ENCODE data around the gene PDE4D. TPM values are rescaled to one million over a fixed set of nuclear protein-coding genes. Genes with fewer than 3 reads are reported as not detected.
A peak's percentile ranks its signal among the peaks of the same experiment; 100 is the strongest.

The PDE4D gene
- total and polyA plus RNA-seq, 2 of the 4 experiments (the other 2 are of a cell fraction): 1.4 to 7.9 TPM

GRCh38 chr5:59678943-59679342 is 214.6 kb downstream of the PDE4D start:
- no peaks in the 10 kb centered on the region for H3K9me3 ChIP-seq (ENCODE audit: control insufficient read depth, insufficient read depth, low read length)
- H2AK5ac ChIP-seq (ENCODE audit: low read depth, low read length): no peak overlapping the region
- intact Hi-C loops (cut with micrococcal nuclease): no loop called here
- ChIA-PET CTCF (interaction anchor here (0.6 kb wide), 1 partner anchor 787 kb away, joined by 3 read pairs; no protein-coding TSS in a partner anchor), POLR2A (ENCODE audit: unreplicated experiment) (no interaction called here)
- no peak overlapping the region for H2BK120ac ChIP-seq (ENCODE audit: low read depth, low read length)
- H3K4me1 ChIP-seq (ENCODE audit: control insufficient read depth, insufficient read depth, low read length): no peaks in the 10 kb centered on the region
- no peak overlapping the region for H3K23ac ChIP-seq (ENCODE audit: low read depth, low read length)
- H2AFZ ChIP-seq (replicated peaks; ENCODE audit: low read length, poor library complexity): no peak overlapping the region
- H4K91ac ChIP-seq (ENCODE audit: insufficient read depth, low read depth, low read length): no peak overlapping the region
- no peaks in the 10 kb centered on the region for H4K20me1 ChIP-seq (ENCODE audit: insufficient read depth, low read length)
- H3K36me3 ChIP-seq (ENCODE audit: control insufficient read depth, insufficient read depth, low read length): no peaks in the 10 kb centered on the region
- no peaks in the 10 kb centered on the region for H3K27me3 ChIP-seq (ENCODE audit: control insufficient read depth, insufficient read depth, low read length)
- H2BK15ac ChIP-seq (ENCODE audit: low read depth, low read length): no peak overlapping the region
- no peaks in the 10 kb centered on the region for H3K9me1 ChIP-seq (ENCODE audit: insufficient read depth, low read length)
- no peak overlapping the region for H4K8ac ChIP-seq (ENCODE audit: low read depth in 2 of 2, low read length in 2 of 2)
- ATAC-seq (ENCODE audit: low read depth) (no peak), DNase-seq (no peak)
- dilution Hi-C loops (cut with HindIII; ENCODE audit: low sequenced_read_pairs, unreplicated experiment): no loop called here
- no CpG with 5 or more reads among the region's 2 CpGs for WGBS, 2 experiments (ENCODE audit: extremely low coverage in 2 of 2, insufficient read length in 1 of 2)
- H2BK20ac ChIP-seq (ENCODE audit: low read depth, low read length): no peak overlapping the region
- no peak overlapping the region for H3K9ac ChIP-seq (ENCODE audit: low read depth, low read length)
- no peak overlapping the region for H3K14ac ChIP-seq (replicated peaks; ENCODE audit: low read depth, low read length)
- no peak overlapping the region for H2AK9ac ChIP-seq (replicated peaks; ENCODE audit: low read depth, low read length, poor library complexity)
- no peak overlapping the region for H3K4me3 ChIP-seq (ENCODE audit: insufficient read depth, low read depth, low read length)
- H3K4me2 ChIP-seq (ENCODE audit: low read depth, low read length): no peak overlapping the region
- H3K56ac ChIP-seq (ENCODE audit: extremely low read depth, insufficient read depth, low read length): no peak overlapping the region
- BruUV-seq (replicated peaks): no TSS peak
- no peak overlapping the region for H3K18ac ChIP-seq (ENCODE audit: low read depth, low read length)
- TF ChIP-seq USF2 (IDR thresholded peaks at IDR 0.05; ENCODE audit: low read depth, low read length) (no peak), CEBPB (IDR thresholded peaks at IDR 0.05; ENCODE audit: low read depth, low read length) (0 out of 2 replicates have a peak, but pooled peaks have one; percentile 6)
- H2BK5ac ChIP-seq (ENCODE audit: low read depth, low read length, poor library complexity, severe bottlenecking): no peak overlapping the region
- no peaks in the 10 kb centered on the region for H3K79me1 ChIP-seq (ENCODE audit: low read depth in 1 of 2, low read length in 2 of 2)
- in situ Hi-C loops (cut with MboI; ENCODE audit: low sequenced_read_pairs): loop anchor here (10.0 kb wide), 1 partner anchor 494 kb away; no protein-coding TSS in a partner anchor
- no peak overlapping the region for H4K5ac ChIP-seq (ENCODE audit: low read depth, low read length)
- no peak overlapping the region for H3K27ac ChIP-seq (ENCODE audit: insufficient read depth, low read length)
- H3K4ac ChIP-seq (ENCODE audit: low read depth, low read length): no peak overlapping the region

All from IMR-90 (cell line).